ENCODE measurements around the gene SELENOO.

- no peak for TF ChIP-seq CTCF (IDR thresholded peaks at IDR 0.05)
- TF ChIP-seq POLR2AphosphoS5 (IDR thresholded peaks at IDR 0.05), result no peak
These were observed 44.6 kb downstream of the SELENOO start for GRCh38 chr22:50245214-50246072.

Measured in breast epithelium (tissue), 3 donors.